Transverse colon (tissue), 4 donors: ENCODE results near the gene LARP1. TPM values are rescaled to one million over a fixed set of nuclear protein-coding genes. Genes with fewer than 3 reads are reported as not detected.

Source experiments
- DNase-seq: peaks from one replicate; pipeline ENCODE4 v3.0.0-alpha.2; 2019
- H3K27ac ChIP-seq, 4 donors: fragments of 200-600 bp; sonication (generic); 2 replicates each; pipeline ENCODE4 v1.5.1; 2016 to 2018; ENCODE audit warnings: inconsistent platforms in 4 of 4
- H3K27me3 ChIP-seq: fragments of 200-600 bp; sonication (generic); 2 replicates; pipeline ENCODE4 v1.5.1; 2017; ENCODE audit warnings: inconsistent platforms
- H3K36me3 ChIP-seq, 4 donors: fragments of 200-600 bp; sonication (generic); 2 replicates each; pipeline ENCODE4 v1.5.1; 2017 to 2019; ENCODE audit warnings: inconsistent platforms in 4 of 4
- H3K4me1 ChIP-seq, 4 donors: fragments of 200-600 bp; sonication (generic); 2 replicates each; pipeline ENCODE4 v1.5.1; 2017 to 2020; ENCODE audit warnings: inconsistent platforms in 4 of 4
- H3K4me3 ChIP-seq, 4 donors: fragments of 200-600 bp; sonication (generic); 1 replicate in 1 of 4; 2 replicates in 3 of 4; pipeline versions ENCODE4 v1.5.1 to v1.6.1; 2017 to 2019; ENCODE audit warnings: inconsistent platforms in 4 of 4
- H3K9me3 ChIP-seq, 2 donors: fragments of 200-600 bp; sonication (generic); 2 replicates each; pipeline ENCODE4 v1.5.1; 2017 to 2019; ENCODE audit warnings: inconsistent platforms in 2 of 2
- EP300 ChIP-seq: sonication (generic); formaldehyde crosslinking; IDR thresholded peaks from one replicate; pipeline ENCODE4 v1.6.1; 2017; ENCODE audit warnings: antibody characterized with exemption, low read depth
- POLR2A ChIP-seq: fragments of 450-650 bp; IDR thresholded peaks from one replicate; pipeline ENCODE4 v1.6.1; 2016; ENCODE audit warnings: antibody characterized with exemption, mild to moderate bottlenecking, moderate library complexity
- POLR2AphosphoS5 ChIP-seq, 3 donors: sonication (generic); formaldehyde crosslinking; IDR thresholded peaks; one replicate each; pipeline ENCODE4 v1.6.1; 2016; ENCODE audit warnings: antibody characterized with exemption in 3 of 3
- whole genome bisulfite sequencing, 2 donors: methylation state at CpG; one replicate each; pipeline ENCODE4 v1.1.5; 2018; ENCODE audit warnings: low coverage in 1 of 2; 5-methylcytosine and 5-hydroxymethylcytosine counted together
- in situ Hi-C, 4 donors: fragments of 200-750 bp; cut with MboI; loops; one replicate each; pipeline versions ENCODE4 v1.15.0 to v1.15.1; 2017; ENCODE audit warnings: low sequenced_read_pairs in 3 of 4, low pct_ligation_motif_present in 1 of 4, low pct_unique_long_range_greater_than_20kb in 1 of 4
- intact Hi-C: fragments of 100-400 bp; cut with DNase I; formaldehyde crosslinking; loops from one replicate; pipeline ENCODE4 v1.15.1; 2023; ENCODE audit warnings: low total_unique reads
- total RNA-seq, 4 donors: library from RNA; depleted of rRNA; stranded (reverse); fragments of >200 nt; gene quantifications; one replicate each; pipeline ENCODE4 v1.1.0, GENCODE V29; 2016
- TF ChIP-seq, protein P1 (sequence below), 5 experiments: fragments of 200-600 bp in 3 of 5; fragments of 450-650 bp in 2 of 5; sonication (generic) in 3 of 5; IDR thresholded peaks; 1 replicate in 2 of 5; 2 replicates in 3 of 5; pipeline ENCODE4 v1.5.1; 2016 to 2017; ENCODE audit warnings: antibody characterized with exemption in 5 of 5, inconsistent platforms in 3 of 5, mild to moderate bottlenecking in 2 of 5, moderate library complexity in 1 of 5

LARP1 gene
- total RNA-seq, 4 donors from 2014 or later, result 63.6 to 171 (median 105) TPM

DNA sequence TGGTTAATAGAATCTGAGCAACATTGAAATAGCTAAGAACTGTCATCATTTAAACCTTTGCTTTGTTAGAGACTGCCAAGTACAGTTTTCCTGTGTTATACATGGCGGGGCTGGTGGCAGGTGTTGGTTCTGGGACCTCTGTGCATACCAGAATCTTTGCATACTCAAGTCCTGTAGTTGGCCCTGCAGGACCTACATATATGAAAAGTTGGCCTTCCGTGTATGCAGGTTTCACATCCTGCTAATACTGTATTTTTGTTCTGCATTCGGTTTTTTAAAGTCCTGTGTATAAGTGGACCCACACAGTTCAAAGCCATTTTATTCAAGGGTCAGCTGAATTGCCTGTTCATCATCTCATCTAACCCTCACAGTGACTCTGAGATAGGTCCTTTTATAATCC, 36.4 kb downstream of the LARP1 start:
- no peak for DNase-seq
- TF ChIP-seq POLR2A, result no peak
- TF ChIP-seq EP300, result no peak
- in situ Hi-C loops (no loop called here), intact Hi-C loops (no loop called here)
- WGBS, 2 donors, result 73 to 86% methylated on average over 1 to 3 of the region's 3 CpGs
- Histone ChIP-seq H3K27ac (no peak overlapping the region), H3K4me1 (peaks cover under 1 to 16% (median 9%) of the 10 kb centered on the region in 4 donors), H3K36me3 (peaks cover 0 to 39% (median 16%) of the 10 kb centered on the region in 4 donors), H3K27me3 (no peaks in the 10 kb centered on the region), H3K4me3 (no peak overlapping the region), H3K9me3 (no peaks in the 10 kb centered on the region)

DNA sequence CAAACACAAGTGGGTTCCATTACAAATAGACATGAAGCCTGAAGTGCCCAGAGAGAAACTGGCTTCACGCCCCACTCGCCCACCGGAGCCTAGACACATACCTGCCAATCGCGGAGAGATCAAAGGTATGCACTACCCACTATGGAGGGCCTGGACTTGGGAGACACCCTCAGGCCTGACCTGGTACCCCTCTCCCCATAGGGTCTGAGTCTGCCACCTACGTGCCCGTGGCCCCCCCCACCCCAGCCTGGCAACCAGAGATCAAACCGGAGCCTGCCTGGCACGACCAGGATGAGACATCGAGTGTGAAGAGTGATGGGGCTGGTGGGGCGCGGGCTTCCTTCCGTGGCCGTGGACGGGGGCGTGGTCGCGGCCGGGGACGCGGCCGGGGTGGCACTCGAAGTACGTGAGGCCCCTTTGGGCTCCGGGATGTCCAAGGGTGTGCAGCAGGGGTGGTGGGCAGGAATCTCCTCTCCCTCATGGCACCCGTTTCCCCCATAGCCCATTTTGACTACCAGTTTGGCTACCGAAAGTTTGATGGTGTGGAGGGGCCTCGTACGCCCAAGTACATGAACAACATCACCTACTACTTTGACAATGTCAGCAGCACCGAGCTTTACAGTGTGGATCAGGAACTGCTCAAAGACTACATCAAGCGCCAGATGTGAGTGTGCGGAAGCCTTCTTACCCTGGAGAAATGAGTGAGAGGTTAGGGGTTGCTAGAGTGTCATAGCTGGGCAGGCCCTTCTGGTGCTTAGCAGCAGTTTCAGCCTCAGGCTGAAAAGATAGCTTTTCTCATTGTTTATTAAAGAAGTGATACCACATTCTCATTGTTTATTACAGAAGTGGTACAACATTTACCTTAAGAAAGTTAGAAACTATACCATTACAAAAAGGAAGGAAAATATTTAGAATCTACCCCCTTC, 38.7 kb downstream of the LARP1 start:
- Histone ChIP-seq H3K4me3 (no peak overlapping the region), H3K9me3 (no peaks in the 10 kb centered on the region), H3K4me1 (no peaks in the 10 kb centered on the region), H3K27me3 (no peaks in the 10 kb centered on the region), H3K36me3 (peaks cover 0 to 52% (median 24%) of the 10 kb centered on the region in 4 donors), H3K27ac (no peak overlapping the region)
- no peak for TF ChIP-seq POLR2A
- no peak for TF ChIP-seq EP300
- TF ChIP-seq, protein P1, sequence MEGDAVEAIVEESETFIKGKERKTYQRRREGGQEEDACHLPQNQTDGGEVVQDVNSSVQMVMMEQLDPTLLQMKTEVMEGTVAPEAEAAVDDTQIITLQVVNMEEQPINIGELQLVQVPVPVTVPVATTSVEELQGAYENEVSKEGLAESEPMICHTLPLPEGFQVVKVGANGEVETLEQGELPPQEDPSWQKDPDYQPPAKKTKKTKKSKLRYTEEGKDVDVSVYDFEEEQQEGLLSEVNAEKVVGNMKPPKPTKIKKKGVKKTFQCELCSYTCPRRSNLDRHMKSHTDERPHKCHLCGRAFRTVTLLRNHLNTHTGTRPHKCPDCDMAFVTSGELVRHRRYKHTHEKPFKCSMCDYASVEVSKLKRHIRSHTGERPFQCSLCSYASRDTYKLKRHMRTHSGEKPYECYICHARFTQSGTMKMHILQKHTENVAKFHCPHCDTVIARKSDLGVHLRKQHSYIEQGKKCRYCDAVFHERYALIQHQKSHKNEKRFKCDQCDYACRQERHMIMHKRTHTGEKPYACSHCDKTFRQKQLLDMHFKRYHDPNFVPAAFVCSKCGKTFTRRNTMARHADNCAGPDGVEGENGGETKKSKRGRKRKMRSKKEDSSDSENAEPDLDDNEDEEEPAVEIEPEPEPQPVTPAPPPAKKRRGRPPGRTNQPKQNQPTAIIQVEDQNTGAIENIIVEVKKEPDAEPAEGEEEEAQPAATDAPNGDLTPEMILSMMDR (IDR thresholded peaks at IDR 0.05), result no peak
- TF ChIP-seq POLR2AphosphoS5 (IDR thresholded peaks at IDR 0.05), result no peak
- 94% methylated on average over 32 of the region's 32 CpGs; no CpG with 5 or more reads in 1 of the 2 donors for WGBS, 2 donors
- no peak for DNase-seq
- in situ Hi-C loops (no loop called here), intact Hi-C loops (no loop called here)

DNA sequence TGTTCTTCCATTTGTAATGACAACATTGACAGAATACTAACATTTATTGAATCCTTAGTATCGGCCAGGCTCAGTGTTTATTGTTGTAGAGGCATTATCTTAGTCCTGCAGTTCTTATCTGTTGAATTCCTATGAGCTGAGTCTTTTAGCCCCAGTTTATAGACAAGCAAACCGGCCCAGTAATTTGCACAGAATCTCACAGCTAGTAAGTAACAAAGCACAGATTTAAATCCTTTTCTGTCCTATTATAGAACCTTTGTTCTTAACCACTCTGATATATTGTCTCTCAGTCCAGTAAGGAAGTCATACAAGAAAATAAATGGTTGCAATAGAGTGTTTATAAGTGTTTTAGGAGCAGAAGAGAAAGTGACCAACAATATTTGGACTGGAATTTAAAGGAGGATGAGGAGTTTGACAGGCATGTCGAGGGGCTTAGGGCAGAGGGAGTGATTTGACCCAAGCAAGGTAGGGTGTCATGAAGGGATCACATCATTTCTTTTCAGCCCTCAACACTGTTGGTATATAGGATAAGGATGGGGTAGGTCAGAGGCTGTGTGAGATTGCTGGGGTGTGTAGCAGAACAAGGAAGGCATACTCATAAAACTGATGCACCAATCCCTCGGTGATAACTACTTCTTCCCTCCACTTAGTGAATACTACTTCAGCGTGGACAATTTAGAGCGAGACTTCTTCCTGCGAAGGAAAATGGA, 39.5 kb downstream of the LARP1 start:
- TF ChIP-seq EP300, result no peak
- TF ChIP-seq POLR2A, result no peak
- TF ChIP-seq POLR2AphosphoS5 (IDR thresholded peaks at IDR 0.05), result no peak
- TF ChIP-seq, protein P1 (IDR thresholded peaks at IDR 0.05), result no peak
- no peaks in the 10 kb centered on the region for H3K9me3 ChIP-seq
- DNase-seq, result no peak
- H3K27me3 ChIP-seq, result no peaks in the 10 kb centered on the region
- 38 to 67% methylated on average over 2 to 7 of the region's 7 CpGs for whole genome bisulfite sequencing, 2 donors
- no peak overlapping the region for H3K27ac ChIP-seq
- in situ Hi-C loops, result no loop called here
- H3K4me1 ChIP-seq, result no peaks in the 10 kb centered on the region
- H3K4me3 ChIP-seq, result no peak overlapping the region
- intact Hi-C loops, result no loop called here
- peaks cover 0 to 58% (median 28%) of the 10 kb centered on the region in 4 donors for H3K36me3 ChIP-seq

DNA sequence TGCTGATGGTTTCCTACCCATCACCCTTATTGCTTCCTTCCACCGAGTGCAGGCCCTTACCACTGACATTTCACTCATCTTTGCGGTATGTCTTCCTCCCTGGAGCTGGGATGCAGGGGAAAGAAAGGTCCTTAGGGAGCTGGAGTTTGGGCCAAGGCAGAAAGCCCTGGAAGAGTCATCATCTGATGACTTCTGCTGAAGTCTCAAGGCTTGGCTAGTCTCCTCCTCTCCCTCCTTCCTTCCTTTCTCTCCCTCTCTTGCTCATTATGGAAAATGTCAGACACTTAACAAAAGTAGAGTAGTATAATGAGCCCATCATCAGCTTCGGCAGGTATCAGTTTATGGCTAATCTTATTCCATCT, 40.0 kb downstream of the LARP1 start:
- H3K36me3 ChIP-seq, result peaks cover 0 to 62% (median 30%) of the 10 kb centered on the region in 4 donors
- in situ Hi-C loops (no loop called here), intact Hi-C loops (no loop called here)
- no peak overlapping the region for H3K4me3 ChIP-seq
- TF ChIP-seq, protein P1 (IDR thresholded peaks at IDR 0.05), result no peak
- TF ChIP-seq POLR2AphosphoS5 (IDR thresholded peaks at IDR 0.05) (no peak), POLR2A (no peak), EP300 (no peak)
- no peak overlapping the region for H3K27ac ChIP-seq
- no peak for DNase-seq
- no peaks in the 10 kb centered on the region for H3K27me3 ChIP-seq
- H3K9me3 ChIP-seq, result no peaks in the 10 kb centered on the region
- 79 to 92% methylated on average over 1 to 3 of the region's 3 CpGs for WGBS, 2 donors
- no peaks in the 10 kb centered on the region for H3K4me1 ChIP-seq
